Pancreas (tissue), 10 donors: ENCODE results near the gene KIAA0040. TPM values are rescaled to one million over a fixed set of nuclear protein-coding genes. Genes with fewer than 3 reads are reported as not detected.

Experiments
- ATAC-seq, 4 donors: fragments of 200-7000 bp; cut with Tn5 transposase; one replicate each; pipeline versions ENCODE4 v1.8.0 to v1.9.1; 2020; ENCODE audit warnings: mild to moderate bottlenecking in 4 of 4, moderate library complexity in 4 of 4
- DNase-seq, 6 donors: peaks; one replicate each; pipeline ENCODE4 v3.0.0-alpha.2; 2020
- FAIRE-seq: peaks from 2 replicates; lab custom pipeline; 2012; peaks lifted over from hg19 to GRCh38; lab: Jason Lieb, UNC
- H3K27ac ChIP-seq, 4 donors: fragments of 200-600 bp; sonication (generic); 1 replicate in 3 of 4; 2 replicates in 1 of 4; pipeline versions ENCODE4 v1.5.0 to v1.8.0; 2020
- H3K27me3 ChIP-seq, 4 donors: fragments of 200-600 bp; one replicate each; pipeline ENCODE4 v1.8.0; 2021
- H3K36me3 ChIP-seq, 3 donors: fragments of 200-600 bp; sonication (generic) in 1 of 3; one replicate each; pipeline versions ENCODE4 v1.5.0 to v1.8.0; 2020 to 2021
- H3K4me1 ChIP-seq, 3 donors: fragments of 200-600 bp; one replicate each; pipeline ENCODE4 v1.8.0; 2021
- H3K4me3 ChIP-seq, 4 donors: fragments of 200-600 bp; sonication (generic) in 2 of 4; one replicate each; pipeline versions ENCODE4 v1.5.0 to v1.8.0; 2020 to 2021
- H3K9me3 ChIP-seq, 4 donors: fragments of 200-600 bp; one replicate each; pipeline ENCODE4 v1.8.0; 2021
- CTCF ChIP-seq, 4 donors: fragments of 200-600 bp; sonication (generic) in 3 of 4; IDR thresholded peaks; one replicate each; pipeline versions ENCODE4 v1.5.0 to v1.8.0; 2021; ENCODE audit warnings: antibody characterized with exemption in 4 of 4
- WGBS, 2 donors: extraction: QIAGEN DNeasy Blood & Tissue Kit; methylation state at CpG; one replicate each; pipeline ENCODE4 v1.1.7; 2013; 5-methylcytosine and 5-hydroxymethylcytosine counted together
- intact Hi-C, 3 donors: fragments of 100-400 bp; cut with DNase I; formaldehyde crosslinking; loops; one replicate each; pipeline versions ENCODE4 v1.11.1 to v1.14.2; 2022
- polyA plus RNA-seq, 2 donors: library from polyadenylated mRNA; stranded (reverse); fragments of 200-250 nt; gene quantifications; one replicate each; pipeline ENCODE4 v1.2.3, GENCODE V29; 2013
- total RNA-seq, 6 donors: library from RNA; stranded (reverse); fragmentation: NEBNext Ultra II Directional in 4 of 6; extraction: Animal tissue kit (Norgen Biotek cat#: 25700) in 4 of 6; gene quantifications; one replicate each; pipeline versions ENCODE4 v1.2.1 to v1.2.4, GENCODE V29; 2021 to 2023
- donor health status: healthy with polysubstance abuse.
- donor health status: DM: no; HTN: no; CAD: no; lungs with moderate emphysema.
- donor health status: DM: no; HTN: no; CAD: no.
- donor health status: control.
- donor health status: control.
- donor health status: Bipolar disorder and iron deficiency.
- donor health status: DM: yes; HTN: yes; CAD: no.
- donor health status: DM: no; HTN: no; CAD: no.
- donor health status: DM: no; HTN: no; CAD: no.
- donor health status: DM: yes; HTN: yes; CAD: no.

KIAA0040 gene
- total and polyA plus RNA-seq, 8 donors: 8.4 to 34.2 (median 15.9) TPM

- no peak for TF ChIP-seq CTCF (IDR thresholded peaks at IDR 0.05)
- intact Hi-C loops: no loop called here
- ATAC-seq (no peak), FAIRE-seq (no peak), DNase-seq (no peak)
- peaks cover 0 to 5% (median 4%) of the 10 kb centered on the region in 3 donors for H3K36me3 ChIP-seq
- H3K4me1 ChIP-seq: peaks cover 0 to 16% (median under 1%) of the 10 kb centered on the region in 3 donors
- WGBS, 2 donors: 90 to 93% methylated on average over 5 of the region's 5 CpGs
- no peak overlapping the region for H3K4me3 ChIP-seq
- no peaks in the 10 kb centered on the region for H3K27me3 ChIP-seq
- H3K9me3 ChIP-seq: no peaks in the 10 kb centered on the region
- H3K27ac ChIP-seq: no peak overlapping the region
These were observed 18.1 kb downstream of the KIAA0040 start for GRCh38 chr1:175174309-175175102.

- intact Hi-C loops: no loop called here
- FAIRE-seq (no peak), ATAC-seq (no peak), DNase-seq (no peak)
- no peaks in the 10 kb centered on the region for H3K9me3 ChIP-seq
- no peak overlapping the region for H3K27ac ChIP-seq
- peaks cover 0 to 18% (median 7%) of the 10 kb centered on the region in 3 donors for H3K4me1 ChIP-seq
- H3K4me3 ChIP-seq: no peak overlapping the region
- peaks cover 0 to 8% (median 4%) of the 10 kb centered on the region in 3 donors for H3K36me3 ChIP-seq
- whole genome bisulfite sequencing, 2 donors: 88 to 90% methylated on average over 7 of the region's 7 CpGs
- no peaks in the 10 kb centered on the region for H3K27me3 ChIP-seq
- no peak for TF ChIP-seq CTCF (IDR thresholded peaks at IDR 0.05)
These were observed 19.0 kb downstream of the KIAA0040 start for GRCh38 chr1:175173531-175173930.

DNA sequence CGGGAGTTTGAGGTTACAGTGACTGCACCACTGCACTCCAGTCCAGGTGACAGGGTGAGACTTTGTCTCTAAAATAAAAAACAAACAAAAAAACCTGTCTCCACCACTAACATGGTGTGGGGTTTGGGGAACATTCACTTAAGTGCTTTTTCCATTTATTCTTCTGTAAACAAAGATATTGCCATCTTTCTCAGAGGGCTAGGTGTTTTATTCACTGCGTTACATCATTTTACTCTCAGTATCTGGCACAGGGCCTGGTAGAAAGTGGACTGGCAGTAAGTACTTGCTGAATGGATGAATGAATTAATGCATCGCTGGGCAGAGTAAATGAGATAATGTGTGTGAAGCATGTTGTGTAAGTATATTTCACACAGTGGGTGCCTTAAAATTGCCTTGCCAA, 20.1 kb downstream of the KIAA0040 start:
- no peak overlapping the region for H3K4me3 ChIP-seq
- ATAC-seq (peak in 3 of 4 donors; percentile 14 to 63 (median 46)), DNase-seq (no peak), FAIRE-seq (no peak)
- WGBS, 2 donors: 88 to 89% methylated on average over 3 of the region's 3 CpGs
- peaks cover 0 to 18% (median 7%) of the 10 kb centered on the region in 3 donors for H3K4me1 ChIP-seq
- H3K9me3 ChIP-seq: no peaks in the 10 kb centered on the region
- H3K36me3 ChIP-seq: peaks cover 0 to 8% (median 4%) of the 10 kb centered on the region in 3 donors
- H3K27ac ChIP-seq: peak overlapping the region in 1 of 4 donors; percentile 12
- no peaks in the 10 kb centered on the region for H3K27me3 ChIP-seq
- no peak for TF ChIP-seq CTCF (IDR thresholded peaks at IDR 0.05)
- intact Hi-C loops: no loop called here

DNA sequence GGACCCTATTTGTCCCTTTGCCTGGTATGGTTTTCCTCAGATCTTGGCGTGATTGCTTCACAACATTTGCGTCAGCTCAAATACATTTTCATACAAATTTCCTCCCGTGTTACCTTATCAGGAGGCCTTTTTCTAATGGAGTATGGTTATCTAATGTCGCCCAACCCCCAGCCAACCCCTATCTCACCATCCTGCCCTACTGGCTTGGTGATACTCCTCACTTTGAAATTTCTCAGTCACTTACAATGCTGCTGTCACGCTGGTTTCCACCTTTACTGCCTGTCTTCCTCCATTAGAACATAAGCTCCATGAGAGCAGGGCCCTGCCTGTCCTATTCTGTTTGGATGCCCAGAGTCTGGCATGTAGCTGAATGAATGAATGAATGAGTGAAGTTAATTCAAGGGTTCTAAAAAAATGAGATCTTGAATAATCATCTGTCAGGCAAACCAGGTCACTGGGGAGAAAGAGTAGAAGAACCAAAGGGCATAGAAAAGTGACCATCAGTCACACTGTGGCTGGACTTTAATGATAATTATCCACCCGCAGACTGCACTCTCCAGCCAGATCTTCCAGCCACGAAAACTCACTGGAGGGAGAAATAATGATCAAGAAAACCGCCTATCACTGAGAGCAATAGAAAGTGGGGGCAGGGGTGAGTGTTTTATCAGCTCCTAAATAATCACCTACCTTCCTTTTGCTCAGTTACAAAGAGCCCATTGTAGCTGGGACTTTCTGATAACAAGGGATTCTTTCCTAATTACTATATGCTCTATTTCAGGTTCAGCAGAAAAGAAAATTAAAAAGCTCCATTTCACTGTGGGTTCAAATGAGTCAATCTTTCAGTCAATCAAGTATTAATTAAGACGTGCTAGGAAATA, 21.3 kb downstream of the KIAA0040 start:
- WGBS, 2 donors: 79 to 81% methylated on average over 9 of the region's 9 CpGs
- ATAC-seq (peak in 1 of 4 donors; percentile 74), FAIRE-seq (no peak), DNase-seq (no peak)
- Histone ChIP-seq H3K9me3 (no peaks in the 10 kb centered on the region), H3K36me3 (peaks cover 0 to 12% (median 0%) of the 10 kb centered on the region in 3 donors), H3K4me3 (no peak overlapping the region), H3K4me1 (peaks cover 0 to 18% (median 7%) of the 10 kb centered on the region in 3 donors), H3K27ac (peak overlapping the region in 1 of 4 donors; percentile 33), H3K27me3 (no peaks in the 10 kb centered on the region)
- no peak for TF ChIP-seq CTCF (IDR thresholded peaks at IDR 0.05)
- intact Hi-C loops: no loop called here
